ENCODE data around the gene SLC44A3.

GRCh38 chr1:94816030-94816429 is 4.1 kb upstream of the SLC44A3 start:
- TF ChIP-seq GATA2 (IDR thresholded peaks at IDR 0.05; ENCODE audit: low read depth, low read length): no peak
- no peak for TF ChIP-seq GATA3 (IDR thresholded peaks at IDR 0.05; ENCODE audit: low read depth, low read length)
